HepG2 (cell line): ENCODE data around the gene RBBP6. TPM values are rescaled to one million over a fixed set of nuclear protein-coding genes. Genes with fewer than 3 reads are reported as not detected.
A peak's percentile ranks its signal among the peaks of the same experiment; 100 is the strongest.

Experiments
- ESRRA ChIP-seq: sonication (generic); formaldehyde crosslinking; IDR thresholded peaks from 2 replicates; pipeline ENCODE4 v1.5.1; 2020; ENCODE audit warnings: mild to moderate bottlenecking, low read depth, missing genetic modification reagents
- MTF2 ChIP-seq: sonication (generic); formaldehyde crosslinking; IDR thresholded peaks from 2 replicates; pipeline ENCODE4 v1.5.0; 2020; ENCODE audit warnings: missing genetic modification reagents, borderline replicate concordance
- NFIB ChIP-seq: sonication (generic); formaldehyde crosslinking; IDR thresholded peaks from 2 replicates; pipeline ENCODE4 v1.9.0; 2021; ENCODE audit warnings: missing genetic modification reagents, mild to moderate bottlenecking, borderline replicate concordance
- NFIC ChIP-seq: IDR thresholded peaks from 2 replicates; pipeline ENCODE4 v1.6.1; 2012; ENCODE audit warnings: mild to moderate bottlenecking, low read length, inconsistent platforms
- SRF ChIP-seq: IDR thresholded peaks from 2 replicates; pipeline ENCODE4 v1.6.1; 2011; ENCODE audit warnings: mild to moderate bottlenecking, low read depth, low read length, moderate library complexity
- TAF1 ChIP-seq: sonication (generic); formaldehyde crosslinking; IDR thresholded peaks from 2 replicates; pipeline ENCODE4 v1.4.0; 2020; ENCODE audit warnings: missing genetic modification reagents
- YEATS4 ChIP-seq: sonication (generic); formaldehyde crosslinking; IDR thresholded peaks from 2 replicates; pipeline ENCODE4 v1.4.0; 2020; ENCODE audit warnings: missing genetic modification reagents, borderline replicate concordance
- ZC3H13 ChIP-seq: sonication (generic); formaldehyde crosslinking; IDR thresholded peaks from 2 replicates; pipeline ENCODE4 v1.8.1; 2023; ENCODE audit warnings: mild to moderate bottlenecking, missing genetic modification reagents, moderate library complexity
- ZNF142 ChIP-seq: sonication (generic); formaldehyde crosslinking; IDR thresholded peaks from 2 replicates; pipeline ENCODE4 v1.4.0; 2020; ENCODE audit warnings: missing genetic modification reagents
- ZNF230 ChIP-seq: sonication (generic); formaldehyde crosslinking; IDR thresholded peaks from 2 replicates; pipeline ENCODE4 v1.4.0; 2020; ENCODE audit warnings: mild to moderate bottlenecking, missing genetic modification reagents
- ZNF3 ChIP-seq: IDR thresholded peaks from 2 replicates; pipeline ENCODE4 v1.7.0; 2017; ENCODE audit warnings: inconsistent platforms
- ZNF337 ChIP-seq: sonication (generic); formaldehyde crosslinking; IDR thresholded peaks from 2 replicates; pipeline ENCODE4 v1.5.1; 2020; ENCODE audit warnings: missing genetic modification reagents, low read depth, mild to moderate bottlenecking, borderline replicate concordance
- ZNF407 ChIP-seq: sonication (generic); formaldehyde crosslinking; IDR thresholded peaks from one replicate; pipeline ENCODE4 v1.5.1; 2020; ENCODE audit warnings: mild to moderate bottlenecking, missing genetic modification reagents; ENCODE audit errors: not compliant biosample characterization
- ZNF576 ChIP-seq: sonication (generic); formaldehyde crosslinking; IDR thresholded peaks from 2 replicates; pipeline ENCODE4 v1.4.0; 2020; ENCODE audit warnings: mild to moderate bottlenecking, missing genetic modification reagents
- polyA plus RNA-seq, 8 experiments: library from polyadenylated mRNA; depleted of rRNA in 3 of 8; stranded (reverse) in 7 of 8; unstranded in 1 of 8; fragments of >200 nt; fragmentation: Illumina TruSeq in 4 of 8; extraction: Trizol in 4 of 8; gene quantifications; 2 replicates each; pipeline versions ENCODE4 v1.2.1 to v1.2.3, GENCODE V29; 2011 to 2016; ENCODE audit warnings: low read depth in 4 of 8, missing spikeins in 1 of 8, mixed read lengths in 1 of 8; ENCODE audit not compliant: insufficient read depth in 1 of 8
- total RNA-seq, 5 experiments: library from RNA; depleted of rRNA; stranded (reverse); fragments of >200 nt; fragmentation: Illumina TruSeq; extraction: Trizol; gene quantifications; 2 replicates each; pipeline ENCODE4 v1.2.3, GENCODE V29; 2016; ENCODE audit warnings: low read depth in 1 of 5
- TF ChIP-seq, protein P1 (sequence below): IDR thresholded peaks from 2 replicates; pipeline ENCODE4 v1.6.1; 2016; ENCODE audit warnings: control low read depth

Gene RBBP6
- total and polyA plus RNA-seq, 2 of the 13 experiments (the other 11 are each of a cell fraction or from before 2014, with no cell fraction given), result 37.1 to 70.9 TPM

GRCh38 chr16:24539295-24539849, at the start of gene RBBP6 (continued):
- TF ChIP-seq ZNF407 (peak; percentile 98), ESRRA (no peak), TAF1 (CRISPR knock-in tag) (peak; percentile 99), MTF2 (CRISPR knock-in tag) (peak; percentile 89), ZC3H13 (CRISPR knock-in tag) (no peak), ZNF230 (CRISPR knock-in tag) (peak; percentile 54; the same call in 1 of the 2 replicates), YEATS4 (CRISPR knock-in tag) (peak; percentile 97), ZNF3 (CRISPR knock-in tag) (no peak), ZNF337 (peak; percentile 89; the same call in 1 of the 2 replicates), ZNF142 (CRISPR knock-in tag) (peak; percentile 88), ZNF576 (no peak), NFIC (no peak), SRF (no peak), NFIB (CRISPR knock-in tag) (no peak)
- TF ChIP-seq, protein P1, sequence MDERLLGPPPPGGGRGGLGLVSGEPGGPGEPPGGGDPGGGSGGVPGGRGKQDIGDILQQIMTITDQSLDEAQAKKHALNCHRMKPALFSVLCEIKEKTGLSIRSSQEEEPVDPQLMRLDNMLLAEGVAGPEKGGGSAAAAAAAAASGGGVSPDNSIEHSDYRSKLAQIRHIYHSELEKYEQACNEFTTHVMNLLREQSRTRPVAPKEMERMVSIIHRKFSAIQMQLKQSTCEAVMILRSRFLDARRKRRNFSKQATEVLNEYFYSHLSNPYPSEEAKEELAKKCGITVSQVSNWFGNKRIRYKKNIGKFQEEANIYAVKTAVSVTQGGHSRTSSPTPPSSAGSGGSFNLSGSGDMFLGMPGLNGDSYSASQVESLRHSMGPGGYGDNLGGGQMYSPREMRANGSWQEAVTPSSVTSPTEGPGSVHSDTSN, result no peak
